ENCODE measurements around the gene EXOSC10. TPM values are rescaled to one million over a fixed set of nuclear protein-coding genes. Genes with fewer than 3 reads are reported as not detected.
"Not testable (repeated sequence)": the region's sequence is repeated elsewhere in the genome, so short reads cannot be mapped to it uniquely, and the experiment has no call there.

Gene EXOSC10
- total and polyA plus RNA-seq, 2 donors = 38.4 to 54.0 TPM

GRCh38 chr1:11053758-11054137, 45.9 kb downstream of the EXOSC10 start:
- Histone ChIP-seq H3K36me3 (ENCODE audit: insufficient read depth) (peaks cover 2% of the 10 kb centered on the region), H3K27ac (ENCODE audit: low read depth) (no peak overlapping the region), H3K4me1 (ENCODE audit: insufficient read depth) (no peaks in the 10 kb centered on the region), H3K4me3 (ENCODE audit: low read depth, low read length) (no peak overlapping the region)
- DNase-seq (ENCODE audit: extremely low spot score) = no peak
- 58% methylated on average over 10 of the region's 10 CpGs for WGBS

GRCh38 chr1:11052839-11053757, 46.6 kb downstream of the EXOSC10 start:
- H3K4me3 ChIP-seq (ENCODE audit: low read depth, low read length) = no peak overlapping the region
- H3K4me1 ChIP-seq (ENCODE audit: insufficient read depth) = no peaks in the 10 kb centered on the region

GRCh38 chr1:11051781-11052511, 47.7 kb downstream of the EXOSC10 start:
- Histone ChIP-seq H3K36me3 (ENCODE audit: insufficient read depth) (peaks cover 2% of the 10 kb centered on the region), H3K4me1 (ENCODE audit: insufficient read depth) (no peaks in the 10 kb centered on the region), H3K4me3 (ENCODE audit: low read depth, low read length) (no peak overlapping the region), H3K27ac (ENCODE audit: low read depth) (no peak overlapping the region)
- 46% methylated on average over 19 of the region's 19 CpGs for WGBS
- DNase-seq (ENCODE audit: extremely low spot score) = no peak

More at GRCh38 chr1:11052839-11053757, 46.6 kb downstream of the EXOSC10 start:
- WGBS = 25% methylated on average over 29 of the region's 29 CpGs
- H3K36me3 ChIP-seq (ENCODE audit: insufficient read depth) = peaks cover 2% of the 10 kb centered on the region
- DNase-seq (ENCODE audit: extremely low spot score) = no peak
- no peak overlapping the region for H3K27ac ChIP-seq (ENCODE audit: low read depth)

GRCh38 chr1:11051121-11051520, 48.5 kb downstream of the EXOSC10 start:
- WGBS = 78% methylated on average over 10 of the region's 10 CpGs
- H3K27ac ChIP-seq (ENCODE audit: low read depth); DNase-seq (ENCODE audit: extremely low spot score); H3K4me1 ChIP-seq (ENCODE audit: insufficient read depth); H3K36me3 ChIP-seq (ENCODE audit: insufficient read depth); H3K4me3 ChIP-seq (ENCODE audit: low read depth, low read length): not testable (repeated sequence)

GRCh38 chr1:11046625-11047365, 52.9 kb downstream of the EXOSC10 start, which contains the start of gene MASP2:
Gene MASP2 (minus strand): TSS chr1:11047239. CDS start chr1:11047207, 32 bp downstream.
- WGBS = 93% methylated on average over 28 of the region's 28 CpGs
- no peak within 1 kb of the TSS for H3K27ac ChIP-seq (ENCODE audit: low read depth)
- no peaks in the 10 kb centered on the region for H3K4me1 ChIP-seq (ENCODE audit: insufficient read depth)
- H3K36me3 ChIP-seq (ENCODE audit: insufficient read depth) = no peaks in the 10 kb centered on the region
- no peak within 1 kb of the TSS for H3K4me3 ChIP-seq (ENCODE audit: low read depth, low read length)
- DNase-seq (ENCODE audit: extremely low spot score) = no peak

GRCh38 chr1:11046270-11046566, 53.5 kb downstream of the EXOSC10 start:
- no peaks in the 10 kb centered on the region for H3K36me3 ChIP-seq (ENCODE audit: insufficient read depth)
- H3K4me1 ChIP-seq (ENCODE audit: insufficient read depth) = no peaks in the 10 kb centered on the region
- H3K4me3 ChIP-seq (ENCODE audit: low read depth, low read length) = no peak overlapping the region
- no peak for DNase-seq (ENCODE audit: extremely low spot score)
- no peak overlapping the region for H3K27ac ChIP-seq (ENCODE audit: low read depth)
- 85% methylated on average over 8 of the region's 8 CpGs for WGBS

- Histone ChIP-seq H3K27ac (ENCODE audit: low read depth) (no peak overlapping the region), H3K4me3 (ENCODE audit: low read depth, low read length) (no peak overlapping the region), H3K36me3 (ENCODE audit: insufficient read depth) (no peaks in the 10 kb centered on the region), H3K4me1 (ENCODE audit: insufficient read depth) (no peaks in the 10 kb centered on the region)
- no peak for DNase-seq (ENCODE audit: extremely low spot score)
- 49% methylated on average over 32 of the region's 32 CpGs for WGBS
These were observed 54.0 kb downstream of the EXOSC10 start for GRCh38 chr1:11045428-11046269.

GRCh38 chr1:11044849-11045427, 54.7 kb downstream of the EXOSC10 start:
- DNase-seq (ENCODE audit: extremely low spot score) = no peak
- Histone ChIP-seq H3K36me3 (ENCODE audit: insufficient read depth) (no peaks in the 10 kb centered on the region), H3K4me3 (ENCODE audit: low read depth, low read length) (no peak overlapping the region), H3K27ac (ENCODE audit: low read depth) (no peak overlapping the region), H3K4me1 (ENCODE audit: insufficient read depth) (no peaks in the 10 kb centered on the region)
- 82% methylated on average over 16 of the region's 16 CpGs for WGBS

- 80% methylated on average over 16 of the region's 16 CpGs for WGBS
- Histone ChIP-seq H3K4me3 (ENCODE audit: low read depth, low read length) (no peak overlapping the region), H3K4me1 (ENCODE audit: insufficient read depth) (no peaks in the 10 kb centered on the region), H3K27ac (ENCODE audit: low read depth) (no peak overlapping the region), H3K36me3 (ENCODE audit: insufficient read depth) (no peaks in the 10 kb centered on the region)
- DNase-seq (ENCODE audit: extremely low spot score) = no peak
These were observed 55.4 kb downstream of the EXOSC10 start for GRCh38 chr1:11044086-11044848.

GRCh38 chr1:11042995-11043874, 56.4 kb downstream of the EXOSC10 start:
- 70% methylated on average over 19 of the region's 19 CpGs for WGBS
- Histone ChIP-seq H3K27ac (ENCODE audit: low read depth) (no peak overlapping the region), H3K36me3 (ENCODE audit: insufficient read depth) (no peaks in the 10 kb centered on the region), H3K4me3 (ENCODE audit: low read depth, low read length) (no peak overlapping the region), H3K4me1 (ENCODE audit: insufficient read depth) (no peaks in the 10 kb centered on the region)
- DNase-seq (ENCODE audit: extremely low spot score) = no peak

GRCh38 chr1:11042065-11042464, 57.6 kb downstream of the EXOSC10 start:
- H3K27ac ChIP-seq (ENCODE audit: low read depth) = no peak overlapping the region
- H3K4me1 ChIP-seq (ENCODE audit: insufficient read depth) = no peaks in the 10 kb centered on the region
- no peak for DNase-seq (ENCODE audit: extremely low spot score)
- 86% methylated on average over 3 of the region's 3 CpGs for WGBS
- no peaks in the 10 kb centered on the region for H3K36me3 ChIP-seq (ENCODE audit: insufficient read depth)
- no peak overlapping the region for H3K4me3 ChIP-seq (ENCODE audit: low read depth, low read length)
